HFF-Myc (cell line): Measurements from ENCODE around the gene AGAP1.

ENCODE experiments used
- DNase-seq: peaks from one replicate; pipeline ENCODE4 v3.0.0-alpha.2; 2011; ENCODE audit warnings: low read depth; ENCODE audit errors: extremely low read depth
- H3K4me3 ChIP-seq: replicated peaks from 2 replicates; pipeline ENCODE4 v1.5.1; 2011; ENCODE audit warnings: low read depth, mild to moderate bottlenecking, control low read depth, low read length
- TF ChIP-seq, protein P1 (sequence below): IDR thresholded peaks from 2 replicates; pipeline ENCODE4 v1.5.1; 2012; ENCODE audit warnings: mild to moderate bottlenecking, low read depth, low read length, control low read depth; ENCODE audit errors: missing control alignments

The AGAP1 gene

DNA sequence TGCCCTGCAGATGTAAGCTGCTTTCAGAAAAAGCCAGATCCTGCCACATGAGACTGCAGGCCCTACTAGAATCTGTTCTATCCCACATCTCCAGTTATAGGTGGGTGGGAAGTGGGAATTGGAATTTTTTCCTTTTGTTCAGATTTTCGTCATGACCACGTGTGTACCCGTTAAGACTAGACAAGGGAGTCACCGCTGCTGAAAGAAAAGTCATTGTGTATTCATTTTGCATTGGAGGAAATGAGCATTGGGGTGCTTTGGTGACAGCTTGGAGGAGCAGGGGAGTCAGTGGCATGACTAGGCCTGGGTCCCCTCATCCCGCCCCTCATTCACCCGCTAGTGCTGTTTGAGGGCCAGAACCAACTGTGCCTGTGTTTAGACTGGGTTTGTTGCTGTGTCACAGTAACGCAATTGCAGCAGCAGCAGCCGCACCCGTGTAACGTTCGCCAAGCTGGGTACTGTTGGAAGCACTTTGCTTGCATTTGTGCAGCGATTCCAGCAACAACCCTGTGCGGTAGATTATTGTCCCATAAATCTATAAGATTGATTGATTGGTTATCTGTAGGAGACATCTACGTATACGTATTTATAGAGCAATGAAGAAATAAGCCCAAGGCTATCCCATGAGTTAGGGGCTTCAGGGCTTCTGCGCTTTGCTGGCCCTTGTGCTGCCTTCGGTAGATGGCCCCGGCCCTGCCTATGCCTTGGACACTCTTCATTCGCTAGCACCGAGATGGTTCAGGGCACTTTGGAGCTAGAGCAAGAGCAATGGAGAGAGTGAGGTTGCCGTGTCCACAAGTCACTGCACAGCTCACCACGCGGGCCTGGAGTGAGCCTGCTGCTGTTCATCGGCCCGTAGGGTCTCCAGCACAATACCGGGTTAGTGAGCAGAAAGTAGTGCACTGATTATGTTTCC, 194.9 kb downstream of the AGAP1 start:
- TF ChIP-seq, protein P1, sequence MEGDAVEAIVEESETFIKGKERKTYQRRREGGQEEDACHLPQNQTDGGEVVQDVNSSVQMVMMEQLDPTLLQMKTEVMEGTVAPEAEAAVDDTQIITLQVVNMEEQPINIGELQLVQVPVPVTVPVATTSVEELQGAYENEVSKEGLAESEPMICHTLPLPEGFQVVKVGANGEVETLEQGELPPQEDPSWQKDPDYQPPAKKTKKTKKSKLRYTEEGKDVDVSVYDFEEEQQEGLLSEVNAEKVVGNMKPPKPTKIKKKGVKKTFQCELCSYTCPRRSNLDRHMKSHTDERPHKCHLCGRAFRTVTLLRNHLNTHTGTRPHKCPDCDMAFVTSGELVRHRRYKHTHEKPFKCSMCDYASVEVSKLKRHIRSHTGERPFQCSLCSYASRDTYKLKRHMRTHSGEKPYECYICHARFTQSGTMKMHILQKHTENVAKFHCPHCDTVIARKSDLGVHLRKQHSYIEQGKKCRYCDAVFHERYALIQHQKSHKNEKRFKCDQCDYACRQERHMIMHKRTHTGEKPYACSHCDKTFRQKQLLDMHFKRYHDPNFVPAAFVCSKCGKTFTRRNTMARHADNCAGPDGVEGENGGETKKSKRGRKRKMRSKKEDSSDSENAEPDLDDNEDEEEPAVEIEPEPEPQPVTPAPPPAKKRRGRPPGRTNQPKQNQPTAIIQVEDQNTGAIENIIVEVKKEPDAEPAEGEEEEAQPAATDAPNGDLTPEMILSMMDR: no peak
- DNase-seq: no peak
- H3K4me3 ChIP-seq: no peak overlapping the region

DNA sequence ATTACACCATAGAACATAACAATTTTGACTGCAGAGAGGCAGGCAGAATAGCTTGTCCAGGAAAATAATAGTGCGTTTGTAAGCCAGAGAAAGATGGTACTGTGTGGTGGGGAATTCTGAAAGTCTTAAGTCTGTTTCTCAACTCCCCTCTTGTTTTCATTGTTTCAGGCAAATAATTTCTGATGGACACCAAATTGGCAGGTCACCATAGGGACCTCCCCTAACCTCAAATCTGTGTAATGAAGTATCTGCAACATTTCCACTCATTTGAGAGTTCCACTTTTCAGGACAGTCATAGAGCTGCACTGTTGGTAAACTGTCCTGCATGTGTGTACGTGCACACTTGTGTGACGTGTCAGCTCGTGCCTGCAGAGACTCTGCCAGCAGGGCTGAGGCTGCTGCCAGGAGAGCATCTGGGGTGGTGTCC, 195.6 kb downstream of the AGAP1 start:
- H3K4me3 ChIP-seq: no peak overlapping the region
- TF ChIP-seq, protein P1: no peak
- DNase-seq: no peak

DNA sequence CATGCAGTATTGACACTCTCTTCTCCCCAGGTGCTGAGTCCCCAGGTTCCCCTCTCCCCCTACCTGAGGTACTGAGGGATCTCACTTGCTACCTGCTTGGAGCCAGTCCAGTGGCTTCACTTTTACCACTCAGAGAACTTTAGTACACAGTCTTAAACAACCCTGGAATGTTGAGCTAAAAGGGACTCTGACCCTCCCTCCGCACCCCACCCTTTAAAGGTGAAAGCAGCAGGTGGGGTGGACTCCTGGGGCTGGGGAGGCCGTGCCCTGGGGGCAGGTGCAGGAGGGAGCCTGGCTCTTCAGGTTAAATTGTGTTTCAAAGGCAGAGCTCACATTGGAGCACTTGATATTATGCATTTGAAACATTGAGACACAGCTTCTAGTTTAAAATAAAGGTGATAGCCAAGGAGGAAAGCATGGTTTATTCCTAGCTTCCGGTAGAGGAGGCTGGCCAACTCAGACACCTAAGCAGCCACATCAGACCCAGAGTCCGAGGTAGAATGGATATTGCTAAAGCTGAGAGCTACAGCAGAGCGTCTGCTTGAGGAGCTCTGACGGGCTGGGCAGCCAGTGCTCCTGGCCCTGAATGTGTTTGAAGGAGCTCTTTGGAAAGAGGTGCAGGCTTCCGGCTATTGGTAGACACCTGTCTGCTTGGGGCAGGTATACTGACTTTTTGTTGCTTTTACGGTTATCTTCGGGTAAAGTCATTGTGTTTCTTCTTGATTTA, 196.4 kb downstream of the AGAP1 start:
- no peak overlapping the region for H3K4me3 ChIP-seq
- TF ChIP-seq, protein P1: no peak
- DNase-seq: no peak

DNA sequence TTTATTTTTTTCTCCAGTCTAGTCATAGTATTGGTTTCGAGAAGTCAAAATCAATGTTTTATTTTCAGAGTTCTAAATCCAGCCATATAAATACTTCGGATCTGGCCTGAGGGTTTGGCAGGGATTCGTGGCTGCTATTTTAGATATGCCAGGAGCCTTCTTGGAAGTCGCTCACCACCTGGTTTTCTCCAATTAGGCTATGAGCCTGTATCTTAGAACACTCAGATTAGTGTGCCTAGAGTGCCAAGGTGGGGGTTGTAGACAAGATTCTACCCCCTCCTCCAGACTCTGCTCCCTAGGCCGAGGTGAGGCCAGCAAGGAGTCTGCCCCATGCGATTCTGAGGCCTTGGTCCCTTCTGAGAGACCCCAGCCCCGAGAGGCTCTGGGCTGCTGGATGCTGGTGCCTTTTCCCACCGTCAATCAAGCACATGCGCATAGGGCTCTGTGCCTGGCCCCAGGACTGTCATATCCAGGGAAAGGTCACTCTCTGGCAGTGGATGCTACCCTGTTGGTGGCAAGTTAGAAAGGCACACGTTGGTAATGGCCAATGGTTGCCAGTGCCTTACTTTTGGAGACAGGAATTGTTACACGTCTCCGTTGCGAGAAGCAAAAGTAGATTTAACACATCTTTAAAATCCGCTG, 197.1 kb downstream of the AGAP1 start:
- H3K4me3 ChIP-seq: no peak overlapping the region
- TF ChIP-seq, protein P1: no peak
- no peak for DNase-seq

- no peak overlapping the region for H3K4me3 ChIP-seq
- DNase-seq: no peak
- TF ChIP-seq, protein P1: no peak
Observed at GRCh38 chr2:235692076-235692475, 198.2 kb downstream of the AGAP1 start.

- H3K4me3 ChIP-seq: no peak overlapping the region
- no peak for DNase-seq
- TF ChIP-seq, protein P1: no peak
Observed at GRCh38 chr2:235692671-235693171, 198.9 kb downstream of the AGAP1 start.
